ENCODE data around the gene KCNIP3.

Gene KCNIP3

GRCh38 chr2:95332036-95332435 is 34.9 kb downstream of the KCNIP3 start:
- POLR2A ChIA-PET, result no interaction called here
- H3K4me1 ChIP-seq (ENCODE audit: control insufficient read depth, insufficient read depth, low read length), result peaks cover 14% of the 10 kb centered on the region
- CTCF ChIA-PET, result interaction anchor here (1.5 kb wide), 1 partner anchor 57 kb away, joined by 4 read pairs; no protein-coding TSS in a partner anchor

DNA sequence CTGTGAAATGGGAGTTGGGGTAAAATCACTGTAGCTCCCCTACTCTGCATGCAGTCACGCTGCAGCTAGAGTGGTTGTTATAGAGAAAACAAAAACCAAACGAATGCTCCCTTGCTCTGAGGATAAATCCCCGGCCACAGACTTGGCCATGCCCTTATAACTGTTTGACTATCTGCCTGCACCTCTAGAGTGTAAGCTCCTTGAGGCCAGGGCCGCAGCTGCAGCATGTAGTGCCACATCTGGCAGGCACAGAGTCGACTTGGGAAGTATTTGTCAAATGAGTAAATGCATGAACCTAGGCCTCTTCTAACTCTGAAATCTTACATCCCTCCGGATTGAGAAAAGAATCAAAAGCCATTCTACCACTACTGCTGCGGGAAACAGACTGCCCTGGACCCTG is 35.9 kb downstream of the KCNIP3 start:
- Histone ChIP-seq H3K4me3 (ENCODE audit: low read depth, low read length) (no peak overlapping the region), H3K4me1 (ENCODE audit: control insufficient read depth, insufficient read depth, low read length) (peaks cover 14% of the 10 kb centered on the region), H3K27ac (ENCODE audit: extremely low read depth, low read depth, low read length) (no peak overlapping the region), H3K9me3 (ENCODE audit: control insufficient read depth, insufficient read depth, low read depth, low read length) (no peaks in the 10 kb centered on the region), H3K36me3 (ENCODE audit: control insufficient read depth in 2 of 2, insufficient read depth in 1 of 2, low read length in 2 of 2) (no peaks in the 10 kb centered on the region)
- no peak for TF ChIP-seq ZNF37A (tag by site-specific recombination; IDR thresholded peaks at IDR 0.05)
- TF ChIP-seq ZNF837 (tag by site-specific recombination; IDR thresholded peaks at IDR 0.05), result no peak
- no peak for TF ChIP-seq FEZF1 (tag by site-specific recombination; IDR thresholded peaks at IDR 0.05)
- TF ChIP-seq, protein P1, sequence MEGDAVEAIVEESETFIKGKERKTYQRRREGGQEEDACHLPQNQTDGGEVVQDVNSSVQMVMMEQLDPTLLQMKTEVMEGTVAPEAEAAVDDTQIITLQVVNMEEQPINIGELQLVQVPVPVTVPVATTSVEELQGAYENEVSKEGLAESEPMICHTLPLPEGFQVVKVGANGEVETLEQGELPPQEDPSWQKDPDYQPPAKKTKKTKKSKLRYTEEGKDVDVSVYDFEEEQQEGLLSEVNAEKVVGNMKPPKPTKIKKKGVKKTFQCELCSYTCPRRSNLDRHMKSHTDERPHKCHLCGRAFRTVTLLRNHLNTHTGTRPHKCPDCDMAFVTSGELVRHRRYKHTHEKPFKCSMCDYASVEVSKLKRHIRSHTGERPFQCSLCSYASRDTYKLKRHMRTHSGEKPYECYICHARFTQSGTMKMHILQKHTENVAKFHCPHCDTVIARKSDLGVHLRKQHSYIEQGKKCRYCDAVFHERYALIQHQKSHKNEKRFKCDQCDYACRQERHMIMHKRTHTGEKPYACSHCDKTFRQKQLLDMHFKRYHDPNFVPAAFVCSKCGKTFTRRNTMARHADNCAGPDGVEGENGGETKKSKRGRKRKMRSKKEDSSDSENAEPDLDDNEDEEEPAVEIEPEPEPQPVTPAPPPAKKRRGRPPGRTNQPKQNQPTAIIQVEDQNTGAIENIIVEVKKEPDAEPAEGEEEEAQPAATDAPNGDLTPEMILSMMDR (tag by site-specific recombination; IDR thresholded peaks at IDR 0.05), result no peak
- TF ChIP-seq ZNF202 (tag by site-specific recombination; IDR thresholded peaks at IDR 0.05; ENCODE audit: borderline replicate concordance), result no peak
- no peak for TF ChIP-seq ZNF302 (tag by site-specific recombination; IDR thresholded peaks at IDR 0.05; ENCODE audit: low read depth)
- POLR2A ChIA-PET, result interaction anchor here (1.1 kb wide), 1 partner anchor 12 kb away, joined by 3 read pairs; no protein-coding TSS in a partner anchor
- CTCF ChIA-PET, result interaction anchor here (0.7 to 3.6 kb wide), 2 partner anchors 12 to 81 kb away, joined by 3 to 34 read pairs; no protein-coding TSS in a partner anchor

More at GRCh38 chr2:95332036-95332435, 34.9 kb downstream of the KCNIP3 start:
- no peak overlapping the region for H3K27ac ChIP-seq (ENCODE audit: extremely low read depth, low read depth, low read length)
- TF ChIP-seq ZNF133 (tag by site-specific recombination; IDR thresholded peaks at IDR 0.05) (no peak), ZIC2 (tag by site-specific recombination; IDR thresholded peaks at IDR 0.05) (no peak), ZNF660 (tag by site-specific recombination; IDR thresholded peaks at IDR 0.05) (no peak), ZNF664 (tag by site-specific recombination; IDR thresholded peaks at IDR 0.05) (no peak)
- H3K9me3 ChIP-seq (ENCODE audit: control insufficient read depth, insufficient read depth, low read depth, low read length), result no peaks in the 10 kb centered on the region
- H3K36me3 ChIP-seq (ENCODE audit: control insufficient read depth in 2 of 2, insufficient read depth in 1 of 2, low read length in 2 of 2), result no peaks in the 10 kb centered on the region
- no peak overlapping the region for H3K4me3 ChIP-seq (ENCODE audit: low read depth, low read length)

GRCh38 chr2:95333888-95334338 is 36.8 kb downstream of the KCNIP3 start:
- POLR2A ChIA-PET, result interaction anchor here (0.5 to 1.1 kb wide), 3 partner anchors 11 to 169 kb away, joined by 3 read pairs; partner anchors contain the start of gene ZNF2
- CTCF ChIA-PET, result interaction anchor here (0.6 to 3.6 kb wide), 3 partner anchors 11 to 55 kb away, joined by 3 to 34 read pairs (median 3); no protein-coding TSS in a partner anchor
- no peaks in the 10 kb centered on the region for H3K9me3 ChIP-seq (ENCODE audit: control insufficient read depth, insufficient read depth, low read depth, low read length)
- H3K4me3 ChIP-seq (ENCODE audit: low read depth, low read length), result no peak overlapping the region
- H3K27ac ChIP-seq (ENCODE audit: extremely low read depth, low read depth, low read length), result peak overlapping the region; percentile 60; the same call in 1 of the 2 replicates
- H3K36me3 ChIP-seq (ENCODE audit: control insufficient read depth in 2 of 2, insufficient read depth in 1 of 2, low read length in 2 of 2), result no peaks in the 10 kb centered on the region
- peaks cover 14% of the 10 kb centered on the region for H3K4me1 ChIP-seq (ENCODE audit: control insufficient read depth, insufficient read depth, low read length)
- no peak for TF ChIP-seq ZNF398 (tag by site-specific recombination; IDR thresholded peaks at IDR 0.05)
- TF ChIP-seq ZNF239 (tag by site-specific recombination; IDR thresholded peaks at IDR 0.05), result no peak
- TF ChIP-seq ZNF157 (tag by site-specific recombination; IDR thresholded peaks at IDR 0.05), result no peak
- peak; percentile 47 for TF ChIP-seq ZBTB11 (tag by site-specific recombination; conservative IDR thresholded peaks at IDR 0.05; ENCODE audit: low read depth)
- no peak for TF ChIP-seq ZNF777 (tag by site-specific recombination; IDR thresholded peaks at IDR 0.05; ENCODE audit: borderline replicate concordance)
- TF ChIP-seq ZNF155 (tag by site-specific recombination; IDR thresholded peaks at IDR 0.05), result no peak
- no peak for TF ChIP-seq ZNF610 (tag by site-specific recombination; IDR thresholded peaks at IDR 0.05; ENCODE audit: borderline replicate concordance)
- 0 out of 2 replicates have a peak, but pooled peaks have one; percentile 68 for TF ChIP-seq TSHZ1 (tag by site-specific recombination; IDR thresholded peaks at IDR 0.05; ENCODE audit: borderline replicate concordance)
- TF ChIP-seq, protein P2, sequence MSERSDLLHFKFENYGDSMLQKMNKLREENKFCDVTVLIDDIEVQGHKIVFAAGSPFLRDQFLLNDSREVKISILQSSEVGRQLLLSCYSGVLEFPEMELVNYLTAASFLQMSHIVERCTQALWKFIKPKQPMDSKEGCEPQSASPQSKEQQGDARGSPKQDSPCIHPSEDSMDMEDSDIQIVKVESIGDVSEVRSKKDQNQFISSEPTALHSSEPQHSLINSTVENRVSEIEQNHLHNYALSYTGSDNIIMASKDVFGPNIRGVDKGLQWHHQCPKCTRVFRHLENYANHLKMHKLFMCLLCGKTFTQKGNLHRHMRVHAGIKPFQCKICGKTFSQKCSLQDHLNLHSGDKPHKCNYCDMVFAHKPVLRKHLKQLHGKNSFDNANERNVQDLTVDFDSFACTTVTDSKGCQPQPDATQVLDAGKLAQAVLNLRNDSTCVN (tag by site-specific recombination; optimal IDR thresholded peaks at IDR 0.05), result no peak
